NT2/D1 (cell line): ENCODE results near the gene RIMS4.
"Not testable (repeated sequence)": the region's sequence is repeated elsewhere in the genome, so short reads cannot be mapped to it uniquely, and the experiment has no call there.

Experiments used
- DNase-seq: peaks from one replicate; pipeline ENCODE4 v3.0.0-alpha.2; 2011; ENCODE audit warnings: low read depth, low spot score
- H3K27me3 ChIP-seq: 2 replicates; pipeline ENCODE4 v1.6.0; 2011; ENCODE audit warnings: mild to moderate bottlenecking; ENCODE audit not compliant: insufficient read length, insufficient read depth
- H3K36me3 ChIP-seq: 2 replicates; pipeline ENCODE4 v1.6.1; 2011; ENCODE audit warnings: mild to moderate bottlenecking, low read length, mixed read lengths; ENCODE audit not compliant: insufficient read depth, insufficient read length
- H3K4me1 ChIP-seq: 2 replicates; pipeline ENCODE4 v1.5.1; 2011; ENCODE audit not compliant: insufficient read depth, insufficient read length
- H3K4me3 ChIP-seq: 2 replicates; pipeline ENCODE4 v1.5.1; 2011; ENCODE audit warnings: low read depth; ENCODE audit not compliant: insufficient read length
- H3K9ac ChIP-seq: 2 replicates; pipeline ENCODE4 v1.6.0; 2011; ENCODE audit warnings: low read depth; ENCODE audit not compliant: insufficient read length
- H3K9me3 ChIP-seq: 2 replicates; pipeline ENCODE4 v1.5.1; 2011; ENCODE audit warnings: mild to moderate bottlenecking, low read length; ENCODE audit not compliant: insufficient read depth
- SUZ12 ChIP-seq: IDR thresholded peaks from 2 replicates; pipeline ENCODE4 v1.6.1; 2011; ENCODE audit not compliant: insufficient read length, insufficient read depth; ENCODE audit errors: extremely low read depth
- YY1 ChIP-seq: IDR thresholded peaks from 2 replicates; pipeline ENCODE4 v1.6.1; 2011; ENCODE audit not compliant: insufficient read length, insufficient read depth
- ZNF274 ChIP-seq: IDR thresholded peaks from 2 replicates; pipeline ENCODE4 v1.6.1; 2011; ENCODE audit warnings: mild to moderate bottlenecking, low read depth, low read length

RIMS4 gene

DNA sequence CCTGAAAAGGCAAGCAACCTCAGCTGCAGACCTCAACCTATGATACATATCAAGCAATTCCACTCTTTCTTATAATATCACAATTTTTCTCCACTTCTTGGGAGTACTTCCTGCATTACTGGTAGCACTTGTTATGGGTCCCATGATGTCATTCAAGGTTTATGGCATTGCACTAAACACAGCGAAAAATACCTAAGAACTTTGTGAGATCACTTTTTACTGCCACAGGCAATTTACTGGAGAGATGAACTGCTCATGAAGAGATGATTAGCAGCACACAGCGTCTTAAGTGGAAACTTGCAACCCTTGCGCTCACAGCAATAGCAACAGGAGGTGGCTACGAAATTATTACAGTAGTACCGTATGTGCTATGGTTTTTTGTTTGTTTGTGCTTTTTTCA, 19.3 kb upstream of the RIMS4 start:
- Histone ChIP-seq H3K4me1 (no peaks in the 10 kb centered on the region), H3K9me3 (peaks cover 12% of the 10 kb centered on the region; the same call in 1 of the 2 replicates), H3K4me3 (no peak overlapping the region), H3K27me3 (no peaks in the 10 kb centered on the region), H3K9ac (no peak overlapping the region), H3K36me3 (no peaks in the 10 kb centered on the region)
- no peak for TF ChIP-seq ZNF274
- no peak for TF ChIP-seq SUZ12
- no peak for TF ChIP-seq YY1
- no peak for DNase-seq

DNA sequence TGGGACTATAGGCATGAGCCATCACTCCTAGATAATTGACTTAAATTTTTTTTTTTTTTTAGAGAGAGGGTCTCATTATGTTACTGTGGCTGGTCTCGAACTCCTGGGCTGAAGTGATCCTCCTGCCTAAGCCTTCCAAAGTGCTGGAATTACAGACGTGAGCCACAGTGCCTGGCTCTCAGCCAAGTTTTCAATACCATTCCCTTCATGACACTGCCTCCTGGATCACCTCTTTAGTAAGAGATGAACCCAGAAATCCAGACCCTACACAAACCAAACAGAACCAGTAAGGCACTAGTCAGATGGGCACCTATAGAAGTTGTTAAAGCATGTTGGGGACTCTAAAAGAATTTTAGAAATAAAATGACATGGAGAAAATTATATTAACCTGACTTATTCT, 18.3 kb upstream of the RIMS4 start:
- DNase-seq: no peak
- Histone ChIP-seq H3K4me3 (no peak overlapping the region), H3K36me3 (no peaks in the 10 kb centered on the region), H3K9ac (no peak overlapping the region), H3K4me1 (no peaks in the 10 kb centered on the region), H3K9me3 (peaks cover 12% of the 10 kb centered on the region; the same call in 1 of the 2 replicates), H3K27me3 (no peaks in the 10 kb centered on the region)
- TF ChIP-seq ZNF274 (no peak), YY1 (no peak), SUZ12 (no peak)

DNA sequence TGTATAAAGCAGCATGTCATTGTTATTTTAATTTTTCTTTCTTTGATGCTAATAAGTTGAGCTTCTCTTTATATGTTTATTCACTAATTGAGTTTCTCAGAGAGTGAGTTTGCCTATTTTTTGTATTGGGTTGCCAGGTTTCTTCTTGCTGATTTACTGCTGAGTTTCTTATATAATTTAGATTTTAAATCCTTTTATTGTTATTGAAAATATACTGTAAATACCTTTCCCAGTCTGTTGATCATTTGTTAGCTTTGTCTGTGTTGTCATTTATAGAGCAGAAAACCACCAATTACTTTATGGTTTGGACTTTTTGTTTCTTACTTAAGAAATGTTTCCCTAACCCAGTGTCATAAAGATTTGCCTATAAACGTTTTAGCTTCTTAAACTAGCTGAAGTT, 17.1 kb upstream of the RIMS4 start:
- H3K9ac ChIP-seq: no peak overlapping the region
- no peak for TF ChIP-seq ZNF274
- TF ChIP-seq YY1: no peak
- TF ChIP-seq SUZ12: no peak
- H3K9me3 ChIP-seq: peaks cover 12% of the 10 kb centered on the region; the same call in 1 of the 2 replicates
- H3K4me1 ChIP-seq: no peaks in the 10 kb centered on the region
- no peak for DNase-seq
- no peaks in the 10 kb centered on the region for H3K27me3 ChIP-seq
- H3K36me3 ChIP-seq: no peaks in the 10 kb centered on the region
- no peak overlapping the region for H3K4me3 ChIP-seq

DNA sequence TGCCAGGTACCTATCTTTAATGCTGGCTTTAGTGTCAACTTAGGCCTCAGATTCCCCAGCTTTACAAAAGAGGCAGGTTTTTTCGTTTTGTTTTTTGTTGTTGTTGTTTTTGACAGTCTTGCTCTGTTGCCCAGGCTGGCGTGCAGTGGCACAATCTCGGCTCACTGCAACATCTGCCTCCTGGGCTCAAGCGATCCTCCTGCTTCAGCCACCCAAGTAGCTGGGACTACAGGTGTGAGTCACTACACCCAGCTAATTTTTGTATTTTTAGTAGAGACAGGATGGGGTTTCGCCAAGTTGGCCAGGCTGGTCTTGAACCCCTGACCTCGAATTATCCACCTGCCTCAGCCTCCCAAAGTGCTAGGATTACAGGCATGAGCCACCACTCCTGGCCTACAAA, 11.2 kb upstream of the RIMS4 start:
- H3K4me1 ChIP-seq, H3K9ac ChIP-seq, H3K27me3 ChIP-seq, DNase-seq, H3K4me3 ChIP-seq, H3K36me3 ChIP-seq, H3K9me3 ChIP-seq: not testable (repeated sequence)

DNA sequence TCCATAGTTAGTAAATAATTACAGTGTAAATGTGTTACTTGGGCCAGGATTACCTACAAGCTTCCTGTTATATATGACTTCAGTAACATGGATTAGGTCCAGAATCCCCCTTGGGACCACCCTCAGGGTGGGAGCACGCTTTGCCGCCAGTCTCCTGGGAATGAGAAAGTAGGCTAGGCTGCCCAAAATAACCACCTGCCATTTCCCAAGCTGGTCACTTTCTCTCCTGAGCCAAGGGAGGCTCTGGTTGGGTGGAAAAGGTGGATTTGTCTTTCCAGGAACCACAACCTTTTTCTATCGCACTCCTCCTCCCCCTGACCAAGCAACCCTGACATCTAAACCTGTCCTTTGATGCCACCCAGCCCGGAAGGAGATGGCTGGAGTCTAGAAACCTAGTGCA, 9.6 kb upstream of the RIMS4 start:
- no peak for DNase-seq
- no peaks in the 10 kb centered on the region for H3K36me3 ChIP-seq
- H3K9ac ChIP-seq: no peak overlapping the region
- no peak overlapping the region for H3K4me3 ChIP-seq
- TF ChIP-seq ZNF274: no peak
- no peak for TF ChIP-seq YY1
- no peak for TF ChIP-seq SUZ12
- no peaks in the 10 kb centered on the region for H3K4me1 ChIP-seq
- H3K27me3 ChIP-seq: no peaks in the 10 kb centered on the region
- H3K9me3 ChIP-seq: no peaks in the 10 kb centered on the region

DNA sequence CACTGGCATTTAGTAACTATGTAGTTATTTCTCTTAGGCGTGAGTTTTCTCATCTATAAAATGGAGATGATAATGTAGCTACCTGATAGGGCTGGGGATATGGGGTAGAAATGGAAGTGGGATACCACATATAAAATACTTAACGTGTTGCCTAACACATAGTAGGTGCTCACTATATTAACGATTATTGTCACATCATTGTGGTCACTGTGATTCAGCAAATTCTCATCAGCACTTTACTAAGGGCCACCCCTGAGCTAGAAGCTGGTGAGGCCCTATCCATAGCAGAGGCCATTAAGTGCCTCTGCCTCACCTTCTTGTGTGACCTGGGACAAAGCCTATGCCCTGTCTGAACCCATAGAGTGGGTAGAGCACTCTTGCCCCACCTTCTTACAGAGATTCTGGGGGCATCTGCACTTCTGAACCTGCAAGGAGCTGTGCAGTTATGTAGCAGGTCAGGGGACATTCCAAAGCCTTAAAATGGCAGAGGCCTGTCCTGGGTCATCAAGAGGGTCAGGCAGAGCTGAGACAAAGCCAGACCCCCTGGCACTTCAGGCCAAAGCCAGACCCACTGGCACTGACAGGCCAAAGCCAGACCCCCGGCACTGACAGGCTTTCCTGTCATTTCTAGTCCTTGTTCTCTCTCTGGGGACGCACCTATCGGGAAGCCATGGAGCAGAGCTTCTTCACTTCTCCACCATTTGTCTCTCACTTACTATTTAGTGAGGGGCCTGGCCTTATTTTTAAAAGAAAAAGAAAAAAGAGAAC, 7.0 kb upstream of the RIMS4 start:
- no peaks in the 10 kb centered on the region for H3K9me3 ChIP-seq
- no peak overlapping the region for H3K4me3 ChIP-seq
- no peak overlapping the region for H3K9ac ChIP-seq
- H3K4me1 ChIP-seq: no peaks in the 10 kb centered on the region
- peaks cover 8% of the 10 kb centered on the region for H3K27me3 ChIP-seq
- no peak for TF ChIP-seq YY1
- no peak for TF ChIP-seq SUZ12
- no peak for TF ChIP-seq ZNF274
- no peaks in the 10 kb centered on the region for H3K36me3 ChIP-seq
- no peak for DNase-seq

DNA sequence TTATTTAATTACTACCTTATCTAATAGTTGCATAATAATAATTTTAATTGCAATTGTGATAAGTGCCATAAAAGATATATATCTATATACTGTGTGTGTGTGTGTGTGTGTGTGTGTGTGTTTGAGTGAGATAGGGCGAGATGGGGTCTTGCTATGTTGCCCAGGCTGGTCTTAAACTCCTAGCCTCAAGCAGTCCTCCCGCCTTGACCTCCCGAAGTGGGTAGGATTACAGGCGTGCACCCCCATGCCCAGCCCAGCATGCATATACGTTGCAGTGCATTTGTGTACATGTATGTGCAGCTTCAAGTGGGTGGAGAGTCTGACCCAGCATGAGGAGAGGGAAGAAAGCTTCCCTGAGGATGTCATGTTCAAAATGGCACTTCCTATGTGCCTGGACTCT, 4.6 kb upstream of the RIMS4 start:
- H3K9ac ChIP-seq: no peak overlapping the region
- DNase-seq: no peak
- no peaks in the 10 kb centered on the region for H3K9me3 ChIP-seq
- no peak for TF ChIP-seq ZNF274
- TF ChIP-seq SUZ12: no peak
- no peak for TF ChIP-seq YY1
- no peak overlapping the region for H3K4me3 ChIP-seq
- no peaks in the 10 kb centered on the region for H3K36me3 ChIP-seq
- peaks cover 7% of the 10 kb centered on the region for H3K4me1 ChIP-seq
- H3K27me3 ChIP-seq: peaks cover 27% of the 10 kb centered on the region
